BJ (cell line): ENCODE measurements around the gene ATG7. TPM values are rescaled to one million over a fixed set of nuclear protein-coding genes. Genes with fewer than 3 reads are reported as not detected.

Source experiments
- CTCF ChIA-PET: fragments of 350-600 bp; formaldehyde crosslinking; extraction: SDS; loops from one replicate; lab custom pipeline; 2021; ENCODE audit warnings: antibody characterized with exemption, inconsistent platforms; lab: Yijun Ruan, JAX
- POLR2A ChIA-PET: fragments of 300-600 bp; sonication (Branson Sonifier 250); formaldehyde crosslinking; extraction: SDS; loops from one replicate; lab custom pipeline; 2021; ENCODE audit warnings: antibody characterized with exemption; lab: Charles Lee
- DNase-seq: peaks from one replicate; pipeline ENCODE4 v3.0.0-alpha.2; 2011; ENCODE audit warnings: low read depth
- H3K27me3 ChIP-seq: 2 replicates; pipeline ENCODE4 v1.6.0; 2011; ENCODE audit warnings: low read length; ENCODE audit not compliant: control insufficient read depth, insufficient read depth
- H3K36me3 ChIP-seq: 2 replicates; pipeline ENCODE4 v1.5.1; 2011; ENCODE audit warnings: low read length; ENCODE audit not compliant: control insufficient read depth, insufficient read depth
- H3K4me3 ChIP-seq: 2 replicates; pipeline ENCODE4 v1.5.1; 2011; ENCODE audit warnings: low read depth, mild to moderate bottlenecking, control low read depth, low read length
- polyA plus RNA-seq: library from polyadenylated mRNA; depleted of rRNA; stranded (reverse); fragments of >200 nt; gene quantifications from 2 replicates; pipeline ENCODE4 v1.2.3, GENCODE V29; 2011
- TF ChIP-seq, protein P1 (sequence below): IDR thresholded peaks from 2 replicates; pipeline ENCODE4 v1.5.1; 2011; ENCODE audit warnings: low read depth, mild to moderate bottlenecking, control low read depth, inconsistent platforms, low read length, moderate library complexity; ENCODE audit not compliant: insufficient read depth

ATG7 gene
- polyA plus RNA-seq, 1 experiment: 26.2 TPM

GRCh38 chr3:11284011-11284410, 11.8 kb downstream of the ATG7 start:
- ChIA-PET POLR2A (no interaction called here), CTCF (interaction anchor here (0.8 to 3.0 kb wide), 3 partner anchors 11 to 224 kb away, joined by 3 to 13 read pairs (median 3); partner anchors contain the start of gene ATG7)
- no peak for DNase-seq
- no peak overlapping the region for H3K4me3 ChIP-seq
- peaks cover 2% of the 10 kb centered on the region; the same call in 1 of the 2 replicates for H3K36me3 ChIP-seq
- TF ChIP-seq, protein P1, sequence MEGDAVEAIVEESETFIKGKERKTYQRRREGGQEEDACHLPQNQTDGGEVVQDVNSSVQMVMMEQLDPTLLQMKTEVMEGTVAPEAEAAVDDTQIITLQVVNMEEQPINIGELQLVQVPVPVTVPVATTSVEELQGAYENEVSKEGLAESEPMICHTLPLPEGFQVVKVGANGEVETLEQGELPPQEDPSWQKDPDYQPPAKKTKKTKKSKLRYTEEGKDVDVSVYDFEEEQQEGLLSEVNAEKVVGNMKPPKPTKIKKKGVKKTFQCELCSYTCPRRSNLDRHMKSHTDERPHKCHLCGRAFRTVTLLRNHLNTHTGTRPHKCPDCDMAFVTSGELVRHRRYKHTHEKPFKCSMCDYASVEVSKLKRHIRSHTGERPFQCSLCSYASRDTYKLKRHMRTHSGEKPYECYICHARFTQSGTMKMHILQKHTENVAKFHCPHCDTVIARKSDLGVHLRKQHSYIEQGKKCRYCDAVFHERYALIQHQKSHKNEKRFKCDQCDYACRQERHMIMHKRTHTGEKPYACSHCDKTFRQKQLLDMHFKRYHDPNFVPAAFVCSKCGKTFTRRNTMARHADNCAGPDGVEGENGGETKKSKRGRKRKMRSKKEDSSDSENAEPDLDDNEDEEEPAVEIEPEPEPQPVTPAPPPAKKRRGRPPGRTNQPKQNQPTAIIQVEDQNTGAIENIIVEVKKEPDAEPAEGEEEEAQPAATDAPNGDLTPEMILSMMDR: no peak
- no peaks in the 10 kb centered on the region for H3K27me3 ChIP-seq

DNA sequence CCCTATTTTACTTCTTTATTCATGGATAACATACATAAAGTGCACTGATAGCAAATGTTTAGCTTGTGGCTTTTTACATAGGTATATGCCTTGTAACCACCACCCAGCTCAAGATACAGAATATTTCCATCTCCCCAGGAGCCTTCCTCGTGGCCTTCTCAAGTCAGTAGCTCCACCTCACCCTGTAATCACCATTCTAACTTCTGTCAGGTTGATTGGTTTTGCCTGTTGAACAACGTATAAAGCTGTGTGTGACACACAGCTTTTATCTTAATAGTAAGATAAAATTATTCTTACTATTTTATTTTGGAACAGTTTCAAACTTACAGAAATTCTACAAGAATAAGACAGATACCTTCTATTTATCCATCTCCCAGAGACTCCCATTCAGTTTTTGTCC, 13.3 kb downstream of the ATG7 start:
- Histone ChIP-seq H3K27me3 (no peaks in the 10 kb centered on the region), H3K4me3 (no peak overlapping the region), H3K36me3 (peaks cover 2% of the 10 kb centered on the region; the same call in 1 of the 2 replicates)
- ChIA-PET CTCF (interaction anchor here (1.7 to 3.0 kb wide), 2 partner anchors 13 to 50 kb away, joined by 4 to 13 read pairs; partner anchors contain the start of gene ATG7), POLR2A (no interaction called here)
- no peak for DNase-seq
- TF ChIP-seq, protein P1: no peak

DNA sequence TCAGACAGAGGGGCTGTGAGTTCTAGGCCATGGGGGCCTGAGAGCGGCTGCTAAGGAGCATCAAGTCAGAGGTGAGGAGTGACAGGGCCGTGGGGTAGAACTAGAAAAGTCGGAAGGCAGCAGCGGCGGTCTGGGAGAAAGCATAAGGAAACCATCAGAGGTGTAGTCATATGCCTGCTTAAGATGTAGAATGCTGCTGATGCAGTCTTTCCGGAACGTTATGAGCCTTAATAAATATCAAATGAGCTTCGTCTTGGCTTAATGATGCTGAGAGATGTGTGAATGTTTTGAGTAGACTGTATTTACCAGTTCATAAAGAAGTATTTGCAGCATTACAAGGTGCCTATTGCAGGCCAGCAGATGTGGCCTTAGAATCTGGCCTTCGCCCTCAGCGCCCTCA, 15.2 kb downstream of the ATG7 start:
- no peak for DNase-seq
- TF ChIP-seq, protein P1: no peak
- Histone ChIP-seq H3K27me3 (no peaks in the 10 kb centered on the region), H3K4me3 (no peak overlapping the region), H3K36me3 (peaks cover 2% of the 10 kb centered on the region)
- CTCF ChIA-PET: interaction anchor here (1.0 to 2.8 kb wide), 5 partner anchors 9 to 132 kb away, joined by 3 to 13 read pairs (median 5); partner anchors contain the start of genes ATG7 and HRH1
- POLR2A ChIA-PET: interaction anchor here (1.3 kb wide), 1 partner anchor 15 kb away, joined by 6 read pairs; the partner anchor contains the start of gene ATG7

GRCh38 chr3:11288021-11288491, 15.9 kb downstream of the ATG7 start:
- Histone ChIP-seq H3K4me3 (no peak overlapping the region), H3K27me3 (no peaks in the 10 kb centered on the region), H3K36me3 (peaks cover 1% of the 10 kb centered on the region)
- TF ChIP-seq, protein P1: no peak
- CTCF ChIA-PET: interaction anchor here (1.0 to 2.8 kb wide), 7 partner anchors 9 to 132 kb away, joined by 3 to 13 read pairs (median 4); partner anchors contain the start of genes ATG7 and HRH1
- POLR2A ChIA-PET: interaction anchor here (1.3 kb wide), 1 partner anchor 16 kb away, joined by 6 read pairs; the partner anchor contains the start of gene ATG7
- peak; percentile 44 for DNase-seq

- TF ChIP-seq, protein P1: no peak
- Histone ChIP-seq H3K4me3 (no peak overlapping the region), H3K27me3 (no peaks in the 10 kb centered on the region), H3K36me3 (no peaks in the 10 kb centered on the region; the same call in none of the 2 replicates)
- CTCF ChIA-PET: interaction anchor here (1.0 to 2.8 kb wide), 8 partner anchors 8 to 229 kb away, joined by 3 to 13 read pairs (median 4); partner anchors contain the start of genes ATG7 and HRH1
- DNase-seq: peak; percentile 84
- POLR2A ChIA-PET: no interaction called here
Observed at GRCh38 chr3:11288786-11289637, 16.8 kb downstream of the ATG7 start.
